ENCODE results near the gene LSS. TPM values are rescaled to one million over a fixed set of nuclear protein-coding genes. Genes with fewer than 3 reads are reported as not detected.

Gene LSS
- total RNA-seq, 1 donor from 2014 or later: 92.0 TPM

- Mint-ChIP-seq H3K4me3 (ENCODE audit: unreplicated experiment) (no peak overlapping the region), H3K4me1 (ENCODE audit: unreplicated experiment) (peaks cover 1% of the 10 kb centered on the region)
- no peak for TF ChIP-seq CTCF (IDR thresholded peaks at IDR 0.05)
Observed at GRCh38 chr21:46207920-46208591, 20.5 kb downstream of the LSS start.

GRCh38 chr21:46207006-46207919 lies 21.3 kb downstream of the LSS start:
- no peaks in the 10 kb centered on the region for H3K4me1 Mint-ChIP-seq (ENCODE audit: unreplicated experiment)
- H3K36me3 Mint-ChIP-seq (ENCODE audit: unreplicated experiment): peaks cover 35% of the 10 kb centered on the region
- no peak for DNase-seq (ENCODE audit: extremely low spot score, unreplicated experiment)
- H3K9me3 Mint-ChIP-seq (ENCODE audit: unreplicated experiment): no peaks in the 10 kb centered on the region
- no peak overlapping the region for H3K27ac Mint-ChIP-seq (ENCODE audit: unreplicated experiment)
- no peak for TF ChIP-seq CTCF (IDR thresholded peaks at IDR 0.05)
- H3K4me3 Mint-ChIP-seq (ENCODE audit: unreplicated experiment): no peak overlapping the region
- H3K27me3 Mint-ChIP-seq (ENCODE audit: unreplicated experiment): no peaks in the 10 kb centered on the region

More at GRCh38 chr21:46207920-46208591, 20.5 kb downstream of the LSS start:
- no peak overlapping the region for H3K27ac Mint-ChIP-seq (ENCODE audit: unreplicated experiment)
- no peaks in the 10 kb centered on the region for H3K27me3 Mint-ChIP-seq (ENCODE audit: unreplicated experiment)
- peaks cover 33% of the 10 kb centered on the region for H3K36me3 Mint-ChIP-seq (ENCODE audit: unreplicated experiment)
- no peak for DNase-seq (ENCODE audit: extremely low spot score, unreplicated experiment)
- H3K9me3 Mint-ChIP-seq (ENCODE audit: unreplicated experiment): no peaks in the 10 kb centered on the region

- no peaks in the 10 kb centered on the region for H3K27me3 Mint-ChIP-seq (ENCODE audit: unreplicated experiment)
- H3K9me3 Mint-ChIP-seq (ENCODE audit: unreplicated experiment): no peaks in the 10 kb centered on the region
- H3K4me1 Mint-ChIP-seq (ENCODE audit: unreplicated experiment): no peaks in the 10 kb centered on the region
- H3K36me3 Mint-ChIP-seq (ENCODE audit: unreplicated experiment): peaks cover 36% of the 10 kb centered on the region
- no peak for DNase-seq (ENCODE audit: extremely low spot score, unreplicated experiment)
- H3K27ac Mint-ChIP-seq (ENCODE audit: unreplicated experiment): no peak overlapping the region
- no peak overlapping the region for H3K4me3 Mint-ChIP-seq (ENCODE audit: unreplicated experiment)
- TF ChIP-seq CTCF (IDR thresholded peaks at IDR 0.05): no peak
Observed at GRCh38 chr21:46206163-46207005, 22.2 kb downstream of the LSS start.

GRCh38 chr21:46205766-46206162 lies 22.8 kb downstream of the LSS start:
- no peaks in the 10 kb centered on the region for H3K27me3 Mint-ChIP-seq (ENCODE audit: unreplicated experiment)
- TF ChIP-seq CTCF (IDR thresholded peaks at IDR 0.05): no peak
- no peak overlapping the region for H3K27ac Mint-ChIP-seq (ENCODE audit: unreplicated experiment)
- H3K36me3 Mint-ChIP-seq (ENCODE audit: unreplicated experiment): peaks cover 36% of the 10 kb centered on the region
- H3K4me1 Mint-ChIP-seq (ENCODE audit: unreplicated experiment): no peaks in the 10 kb centered on the region
- no peak overlapping the region for H3K4me3 Mint-ChIP-seq (ENCODE audit: unreplicated experiment)
- no peak for DNase-seq (ENCODE audit: extremely low spot score, unreplicated experiment)
- no peaks in the 10 kb centered on the region for H3K9me3 Mint-ChIP-seq (ENCODE audit: unreplicated experiment)
